Stimulated activated CD4-positive, alpha-beta T cell treated with anti-CD3 and anti-CD28 coated beads, Interleukin-15, amount 100 ng/mL, for 24 hours (primary cell): ENCODE measurements around the gene KIAA1191.

Source experiments
- DNase-seq: peaks from one replicate; pipeline ENCODE4 v3.0.0-alpha.2; 2020

Gene KIAA1191

DNA sequence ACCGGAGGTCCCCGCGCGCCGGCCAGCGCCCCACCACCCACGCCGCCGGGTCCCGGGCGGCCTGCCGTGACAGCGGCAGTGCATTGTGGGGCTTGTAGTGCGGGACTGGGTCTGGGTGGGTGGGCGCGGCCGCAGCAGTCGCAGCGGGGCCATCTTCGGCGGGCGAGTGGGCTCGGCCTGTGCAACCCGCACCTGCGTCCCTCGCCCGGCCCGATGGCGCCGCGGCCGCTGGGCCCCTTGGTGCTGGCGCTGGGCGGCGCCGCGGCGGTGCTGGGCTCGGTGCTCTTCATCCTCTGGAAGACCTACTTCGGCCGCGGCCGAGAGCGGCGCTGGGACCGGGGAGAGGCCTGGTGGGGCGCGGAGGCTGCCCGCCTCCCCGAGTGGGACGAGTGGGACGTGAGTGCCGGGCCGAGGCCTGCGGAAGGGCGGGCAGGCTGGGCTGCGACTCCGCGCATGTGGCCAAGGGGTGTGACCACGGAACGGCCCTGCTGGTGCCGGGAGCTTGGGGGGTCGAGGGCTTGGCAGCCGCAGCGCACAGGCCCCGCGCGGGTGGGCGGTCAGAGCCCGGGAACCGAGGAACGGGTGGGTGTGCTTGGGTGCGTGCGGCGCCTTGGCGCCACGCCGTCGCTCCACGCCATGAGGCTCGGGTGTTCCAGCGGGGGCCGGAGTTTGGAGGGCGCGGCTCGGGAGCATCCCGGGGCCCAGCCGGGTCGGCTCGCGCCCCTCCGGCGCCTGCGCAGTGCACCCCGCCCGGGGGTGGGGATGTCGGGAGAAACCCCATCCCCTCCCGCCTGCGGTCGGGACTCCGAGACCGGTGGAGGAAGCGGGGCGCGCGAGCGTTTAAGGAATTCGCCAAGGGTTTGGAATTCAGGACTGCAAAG is 4.0 kb upstream of the KIAA1191 start, which contains the start of gene ARL10:
ARL10 (plus strand) TSS at position 137 of the 881 bp plus-strand sequence; CDS start at position 214, 77 bp downstream.
- peak; percentile 81 for DNase-seq

DNA sequence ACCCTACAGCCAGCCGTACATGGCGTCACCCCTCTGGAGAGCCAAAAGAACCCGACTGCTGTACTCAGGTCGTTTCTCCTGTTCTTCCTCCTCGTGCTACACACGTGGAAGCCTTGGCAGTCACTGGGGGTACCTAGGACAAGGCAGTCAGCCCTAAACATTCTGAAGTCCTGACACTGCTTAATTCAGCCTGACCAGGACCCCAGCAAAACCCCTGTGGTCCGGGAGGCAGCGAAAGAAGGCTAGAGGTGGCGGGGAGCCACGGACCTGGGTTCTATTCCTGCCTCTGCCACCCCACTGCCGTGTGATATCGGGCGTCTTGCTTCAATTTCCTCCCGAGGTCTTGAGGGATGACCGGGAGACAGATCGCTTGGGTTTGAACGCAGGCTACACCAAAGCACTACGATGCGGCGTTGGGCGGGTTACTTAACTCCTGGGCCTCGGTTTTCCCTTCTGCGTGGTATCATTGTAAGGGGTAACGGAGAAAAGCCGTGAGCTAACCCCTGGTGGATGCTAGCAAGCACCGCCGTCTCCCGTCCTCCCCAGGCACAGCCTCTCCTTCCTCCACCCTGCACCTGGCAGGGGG is 3.3 kb upstream of the KIAA1191 start:
- no peak for DNase-seq

DNA sequence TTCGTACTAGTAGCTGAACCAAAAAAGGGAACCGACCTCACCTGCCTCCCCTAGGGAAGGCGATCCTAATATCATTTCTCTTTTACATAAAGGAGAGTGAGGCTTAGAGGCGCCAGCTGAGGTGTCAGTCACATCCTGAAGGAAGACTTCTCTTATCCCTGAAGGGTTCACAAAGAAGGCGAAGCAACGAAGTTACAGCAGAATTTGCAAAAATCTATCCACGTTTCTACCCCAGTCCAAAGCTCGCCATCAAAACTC is 598 bp upstream of the KIAA1191 start:
- DNase-seq, result no peak

DNA sequence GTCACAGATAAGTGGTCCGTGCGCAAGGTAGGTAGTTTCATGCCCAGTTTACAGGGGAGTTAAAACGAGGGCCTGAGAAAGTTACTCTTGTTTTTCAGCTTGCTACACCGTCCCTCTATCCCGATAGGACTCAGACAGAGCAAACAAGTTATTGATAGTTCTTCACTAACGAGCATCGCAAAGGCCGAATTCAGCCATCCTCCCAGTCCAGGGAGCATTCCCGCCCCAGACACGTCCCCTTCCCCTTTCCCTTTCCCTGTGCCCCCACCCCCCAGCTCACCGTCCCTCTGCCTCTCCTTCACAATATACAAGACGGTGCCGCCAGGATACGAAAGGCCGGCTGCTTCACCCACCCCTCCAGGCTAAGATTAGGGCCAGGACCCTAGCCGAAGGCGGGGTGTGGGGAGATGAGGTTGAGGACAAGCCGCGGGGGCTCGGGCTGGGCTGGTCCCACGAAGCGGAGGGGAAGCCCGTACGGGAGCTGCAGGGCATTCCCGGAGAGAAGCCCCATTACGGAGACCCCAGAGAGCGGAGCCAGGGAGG is 599 bp downstream of the KIAA1191 start:
- no peak for DNase-seq

DNA sequence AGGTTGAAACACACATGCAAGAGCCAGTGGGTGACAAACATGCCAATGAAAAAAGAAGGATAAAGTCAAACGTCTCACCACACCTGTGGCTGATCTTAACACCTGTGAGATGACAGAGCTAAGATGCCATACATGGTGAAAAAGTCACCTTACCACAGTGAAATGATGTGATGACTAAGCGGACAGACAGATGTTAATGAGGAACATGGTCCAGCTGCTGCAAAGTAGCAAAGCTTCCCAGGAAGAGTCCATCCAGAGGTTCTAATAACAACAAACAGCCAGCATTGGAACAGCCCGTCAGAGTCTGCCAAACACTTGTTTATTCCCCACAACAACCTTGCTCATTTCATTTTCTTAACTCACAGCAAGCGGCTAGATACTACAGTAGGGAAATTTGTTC is 1.9 kb downstream of the KIAA1191 start:
- DNase-seq, result no peak

DNA sequence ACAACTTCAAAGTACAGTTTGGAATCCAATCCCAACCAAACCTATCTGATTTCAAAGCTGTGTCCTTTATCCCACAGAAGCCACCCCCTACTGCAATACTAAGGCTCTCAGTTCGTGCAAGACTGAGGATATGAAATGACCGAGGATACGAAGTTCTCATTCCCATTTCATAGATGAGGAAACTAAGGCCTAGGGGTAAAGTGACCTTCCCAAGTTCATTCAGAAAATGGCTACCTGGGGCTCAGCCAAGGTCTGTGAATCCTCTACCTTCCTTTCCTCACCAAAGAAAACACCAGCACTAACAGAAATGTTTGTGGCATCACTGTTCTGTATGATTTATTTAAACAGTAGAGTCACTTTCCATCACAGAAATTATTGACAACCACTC is 5.4 kb downstream of the KIAA1191 start:
- no peak for DNase-seq

DNA sequence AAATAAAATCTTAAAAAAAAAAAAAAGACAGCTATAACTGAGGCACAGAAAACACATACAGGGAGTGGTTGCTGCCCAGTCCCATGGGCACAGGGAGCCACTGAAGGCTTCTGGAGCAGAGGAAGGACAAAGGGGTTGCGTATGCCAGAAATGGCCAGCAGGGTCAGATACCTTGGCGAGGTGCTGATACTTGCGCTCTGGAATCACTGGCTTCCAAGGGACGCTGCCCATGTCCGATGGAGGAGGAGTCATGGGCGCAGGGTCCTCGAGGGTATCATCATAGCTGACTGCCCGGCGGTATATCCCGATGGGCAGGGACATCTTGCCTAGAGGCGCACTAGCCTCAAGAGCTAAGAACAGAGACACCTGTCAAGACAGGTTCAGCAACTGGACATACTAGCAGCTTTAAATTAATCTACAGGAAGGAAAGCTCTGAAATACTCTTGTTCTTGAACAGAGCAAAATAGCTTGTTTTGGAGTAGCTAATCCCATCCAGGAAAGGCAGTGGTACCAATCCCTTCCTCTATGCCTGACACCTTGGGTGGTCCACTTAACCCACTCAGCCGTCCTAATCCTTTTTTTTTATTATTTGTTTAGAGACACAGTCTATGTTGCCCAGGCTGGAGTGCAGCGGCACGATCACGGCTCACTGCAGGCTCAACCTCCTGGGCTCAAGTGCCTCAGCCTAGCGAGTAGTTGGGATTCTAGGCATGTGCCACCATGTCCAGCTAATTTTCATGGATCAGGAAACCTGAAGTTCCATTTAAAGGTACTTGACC is 6.0 kb downstream of the KIAA1191 start:
- DNase-seq, result no peak

DNA sequence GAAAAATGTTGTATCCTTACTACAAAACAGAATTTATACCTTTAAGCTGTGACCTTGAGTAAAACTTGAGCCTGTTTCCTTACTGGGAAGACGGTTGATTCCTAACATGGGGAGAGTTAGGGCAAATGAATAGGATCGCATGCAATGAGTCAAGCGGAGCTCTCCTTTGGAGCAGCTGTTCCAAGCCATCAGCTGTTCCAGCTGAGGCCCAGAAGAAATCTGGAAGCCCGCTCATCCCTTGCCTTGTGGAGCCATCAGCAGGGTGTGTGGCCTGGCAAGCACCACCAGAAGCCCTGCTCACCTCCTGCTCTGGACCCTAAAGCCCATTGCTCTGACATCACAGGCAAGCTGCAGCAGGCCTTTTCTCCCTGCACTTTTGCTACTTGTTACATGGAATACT is 8.0 kb downstream of the KIAA1191 start:
- DNase-seq, result no peak

DNA sequence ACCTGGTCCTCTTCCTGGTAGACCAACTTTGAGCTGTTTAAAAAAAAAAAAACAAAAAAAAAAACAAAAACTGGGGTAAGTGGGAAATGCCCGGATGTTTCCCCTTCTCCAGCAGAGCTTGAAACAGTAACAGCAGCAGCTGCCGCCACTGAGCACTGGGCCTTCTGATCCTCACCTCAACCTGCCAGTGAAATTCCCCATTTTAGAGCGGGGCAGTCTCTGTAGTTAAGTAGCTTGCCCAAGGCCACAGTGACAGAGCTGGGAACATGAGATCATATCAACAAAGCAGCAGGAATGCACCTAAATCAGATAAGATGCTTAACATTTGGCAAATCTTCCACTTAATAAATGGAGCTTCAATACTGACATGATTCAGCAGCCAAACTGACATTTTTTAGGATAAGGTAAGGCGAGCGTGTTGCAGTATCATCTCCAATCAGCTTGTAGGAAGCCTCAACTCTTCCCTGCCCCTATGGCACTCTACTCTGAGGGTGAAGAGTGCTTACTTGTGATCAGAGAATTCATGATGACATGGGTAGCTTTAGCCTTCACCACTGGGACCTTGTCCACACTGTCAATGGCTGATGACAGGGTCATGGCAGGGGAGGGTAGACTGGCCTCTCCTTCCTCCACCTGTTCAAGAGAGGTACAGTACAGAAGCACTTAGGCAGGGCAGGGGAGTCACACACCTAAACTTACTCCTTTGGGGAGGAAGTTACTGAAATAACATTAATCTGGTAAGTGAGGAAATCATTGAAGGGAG is 9.3 kb downstream of the KIAA1191 start:
- DNase-seq, result no peak

DNA sequence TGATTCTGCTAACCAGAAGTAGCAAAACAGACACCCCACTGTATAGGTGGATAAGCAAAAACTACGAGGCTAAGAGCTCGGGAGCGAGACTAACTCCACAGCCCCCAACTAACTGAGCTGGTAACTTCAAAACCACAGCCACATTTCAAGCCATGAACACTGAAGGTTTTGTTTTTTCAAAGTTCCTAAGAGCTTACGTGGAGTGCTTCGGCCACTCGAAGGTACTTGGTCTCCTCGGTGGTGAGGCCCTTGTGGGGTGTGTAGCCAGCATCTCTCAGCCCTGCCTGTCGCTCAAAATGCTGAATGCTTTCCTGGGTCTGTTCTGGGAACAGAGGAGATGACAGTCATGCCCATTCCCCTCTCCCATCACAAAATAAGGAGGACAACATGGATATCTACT is 11.1 kb downstream of the KIAA1191 start:
- DNase-seq, result no peak

DNA sequence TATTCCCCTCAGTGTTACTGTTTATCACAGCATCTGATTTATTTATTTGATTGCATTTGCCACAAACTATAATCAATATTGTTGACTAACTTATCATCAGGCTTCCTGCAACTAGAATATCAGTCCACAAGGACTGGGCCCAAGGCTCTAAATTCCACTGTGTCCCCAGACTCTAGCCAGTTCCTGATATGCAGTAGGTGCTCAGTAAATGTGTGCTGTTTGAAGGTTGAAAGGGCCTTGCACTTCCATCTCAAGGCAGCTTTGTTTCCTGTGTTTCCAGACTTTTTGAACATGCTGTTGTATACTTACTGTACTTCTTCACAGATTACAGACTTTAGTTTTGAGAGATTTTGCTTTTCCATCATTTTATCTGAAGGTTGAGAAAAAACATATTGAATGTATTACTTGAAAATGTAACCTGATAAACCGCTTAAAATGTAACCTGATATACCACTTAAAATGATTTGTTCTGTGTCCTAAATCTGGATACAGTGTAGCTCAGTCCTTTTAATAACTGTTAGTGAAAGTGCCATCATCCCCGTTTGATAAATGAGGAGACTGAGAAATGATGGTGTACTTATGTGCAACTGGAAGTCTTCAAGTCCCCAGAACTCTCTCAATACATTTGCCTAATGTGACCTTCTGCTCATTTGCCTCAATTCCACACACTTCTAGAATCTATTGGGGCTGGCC is 18.7 kb downstream of the KIAA1191 start:
- DNase-seq, result no peak

DNA sequence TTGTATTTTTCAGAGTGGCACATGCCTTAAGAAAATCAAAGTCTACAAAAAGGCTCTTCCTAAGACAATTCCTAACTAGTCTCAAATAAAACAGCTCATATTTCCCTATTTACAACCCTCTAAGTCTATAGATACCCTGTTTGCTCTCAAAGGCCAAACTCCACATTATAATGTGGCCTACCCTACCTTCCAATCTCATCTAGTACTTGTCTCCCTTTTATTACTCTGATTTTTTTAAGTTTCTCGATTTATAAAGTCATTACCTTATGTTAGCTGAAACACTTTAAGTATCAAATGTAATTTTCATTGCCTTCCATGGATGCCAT is 19.4 kb downstream of the KIAA1191 start:
- DNase-seq, result no peak

DNA sequence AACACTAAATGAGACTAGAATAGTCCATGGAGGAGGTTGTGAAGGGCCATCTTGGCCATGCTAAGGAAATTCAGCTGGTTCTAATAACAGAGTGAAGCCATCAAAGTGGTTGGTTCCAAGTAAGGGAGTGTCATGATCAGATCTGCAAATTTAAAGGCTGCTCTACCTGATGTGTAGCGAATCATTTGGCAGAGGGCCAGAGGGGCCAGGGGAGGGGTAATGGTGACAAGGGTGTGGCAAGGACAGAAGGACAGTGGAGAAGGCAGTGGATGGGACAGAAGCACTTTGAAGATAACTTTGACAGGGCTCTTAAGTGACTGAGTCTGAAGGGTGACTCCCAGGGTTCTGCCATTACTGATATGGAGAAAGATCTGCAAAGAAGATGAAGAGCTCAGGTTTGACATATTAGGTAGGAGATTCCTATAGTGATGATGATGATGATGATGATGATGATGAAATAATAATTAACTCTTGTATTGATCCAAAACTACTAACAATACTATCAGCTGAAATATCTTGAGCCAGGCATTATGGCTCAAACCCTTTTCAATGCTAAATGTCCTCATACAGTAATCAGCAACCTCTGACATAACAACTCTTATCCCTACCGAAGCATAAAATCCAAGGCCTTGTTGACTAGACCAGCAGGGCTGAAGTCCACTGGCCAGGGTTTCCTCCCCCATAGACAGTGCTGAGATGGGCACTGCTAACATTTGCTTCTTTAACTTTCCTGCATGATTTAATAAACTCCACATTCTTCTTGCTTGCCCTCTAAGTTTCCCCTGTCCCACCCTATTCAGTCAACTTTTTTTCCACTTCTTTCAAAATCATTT is 20.0 kb downstream of the KIAA1191 start:
- DNase-seq, result no peak

DNA sequence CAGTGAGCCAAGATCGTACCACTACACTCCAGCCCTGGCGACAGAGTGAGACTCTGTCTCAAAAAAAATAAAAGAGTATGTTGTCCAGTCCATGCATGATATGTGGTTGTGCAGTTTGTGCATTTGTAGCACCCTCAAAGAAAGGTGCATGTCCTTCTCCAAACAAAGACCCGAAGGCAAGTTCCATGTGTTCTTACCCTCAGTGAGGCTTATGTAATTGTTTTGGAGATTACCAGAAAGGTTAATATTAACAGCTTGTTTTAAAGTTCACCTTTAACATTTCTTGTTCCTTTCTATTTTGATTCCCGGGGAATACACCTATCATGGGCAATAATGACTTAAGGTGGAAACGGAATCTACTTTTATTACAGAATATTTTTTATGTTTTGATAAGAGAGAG is 22.3 kb downstream of the KIAA1191 start:
- no peak for DNase-seq

DNA sequence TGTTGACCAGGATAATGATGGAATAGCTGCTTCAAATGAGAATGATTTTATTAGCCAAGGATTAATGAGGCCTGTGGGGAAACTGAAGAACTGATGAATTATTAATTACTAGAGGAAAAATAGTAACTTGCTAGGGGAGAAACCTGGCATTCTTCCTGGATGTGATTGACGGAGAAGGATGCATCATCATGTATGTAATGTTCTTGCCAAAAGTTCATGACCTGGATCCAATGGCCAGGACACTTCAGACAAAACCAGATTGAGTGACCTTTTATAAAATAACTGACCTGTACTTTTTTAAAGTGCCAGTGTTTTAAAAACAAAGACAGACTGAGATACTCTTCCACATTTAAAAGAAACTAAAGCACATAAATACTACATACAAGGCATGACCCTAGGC is 23.7 kb downstream of the KIAA1191 start:
- no peak for DNase-seq

DNA sequence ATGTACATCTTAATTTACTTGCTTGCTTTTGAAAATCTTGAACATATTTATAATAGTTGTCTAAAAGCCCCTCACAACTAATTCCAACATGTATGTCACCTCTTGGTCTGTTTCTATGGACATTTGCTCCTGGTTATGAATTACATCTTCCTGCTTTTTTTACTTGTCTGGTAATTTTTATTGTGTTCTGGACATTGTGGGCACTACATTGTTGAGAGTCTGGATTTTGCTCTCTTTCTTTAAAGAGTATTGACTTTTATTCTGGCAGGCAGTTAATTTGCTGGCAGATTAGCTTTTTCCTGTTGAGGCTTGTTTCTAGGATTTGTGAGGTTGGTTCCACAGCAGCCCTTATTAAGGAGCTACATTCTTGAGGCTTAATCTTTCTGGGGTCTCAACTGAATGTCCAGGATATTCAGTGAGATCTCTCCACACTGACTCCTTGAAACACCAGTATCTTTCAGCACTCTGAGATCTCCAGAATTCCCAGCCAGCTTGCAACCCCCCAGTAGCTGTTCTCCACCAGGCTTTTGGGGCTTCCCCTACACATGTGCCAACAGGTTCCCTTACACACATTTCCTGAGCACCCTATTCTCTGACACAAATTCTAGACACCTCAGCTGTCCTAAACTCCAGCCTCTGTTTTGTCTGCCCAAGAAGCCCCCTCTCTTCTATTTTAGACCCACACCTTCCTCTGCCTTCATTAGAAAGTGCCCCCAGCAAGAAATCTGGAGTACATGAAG is 27.4 kb downstream of the KIAA1191 start:
- no peak for DNase-seq

DNA sequence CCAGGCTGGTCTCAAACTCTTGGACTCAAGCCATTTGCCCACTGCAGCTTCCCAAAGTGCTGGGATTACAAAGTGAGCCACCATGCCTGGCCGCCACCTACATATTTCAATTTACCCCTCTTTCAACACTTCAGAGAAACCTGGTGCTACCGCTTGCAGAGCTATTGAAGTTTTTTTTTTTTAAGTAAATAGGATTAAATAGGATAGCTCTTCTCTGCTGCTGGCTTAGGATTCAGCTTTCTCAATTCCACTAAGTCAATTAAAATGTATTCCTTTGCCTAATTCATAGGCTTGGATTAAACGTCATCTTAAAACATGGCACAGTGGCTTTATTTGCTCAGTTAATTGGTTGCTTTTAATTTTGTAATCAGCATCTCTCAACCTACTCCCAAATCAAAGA is 41.0 kb downstream of the KIAA1191 start:
- DNase-seq, result no peak

DNA sequence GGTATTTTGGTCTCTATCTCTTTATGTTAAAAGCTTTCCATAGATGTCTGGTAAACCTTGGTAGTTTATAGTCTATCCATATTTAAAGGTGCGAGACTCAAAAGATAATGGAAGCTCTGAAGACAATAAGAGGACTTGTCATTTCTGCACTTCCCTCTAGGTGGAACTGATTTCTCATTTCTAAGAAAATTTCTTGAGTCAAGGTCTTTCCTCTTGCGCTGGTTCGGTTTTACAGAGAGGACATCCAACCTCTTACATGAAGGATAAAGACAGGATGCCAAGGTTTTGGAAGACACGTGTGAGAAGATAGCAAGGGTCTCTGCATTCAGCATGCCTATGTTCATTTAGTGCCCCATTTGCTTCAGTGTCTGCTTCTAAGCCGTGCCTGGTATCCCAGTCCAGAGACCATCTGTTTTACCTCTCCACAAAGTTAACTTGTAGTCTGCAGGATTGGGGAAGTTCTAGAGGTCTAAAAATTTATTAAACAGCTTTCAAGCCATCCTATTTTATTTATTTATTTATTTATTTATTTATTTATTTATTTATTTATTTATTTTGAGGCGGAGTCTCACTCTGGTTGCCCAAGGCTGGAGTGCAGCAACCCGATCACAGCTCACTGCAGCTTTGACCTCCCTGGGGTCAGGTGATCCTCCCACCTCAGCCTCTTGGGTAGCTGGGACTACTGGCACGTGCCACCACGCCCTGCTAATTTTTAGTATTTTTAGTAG is 41.6 kb downstream of the KIAA1191 start:
- DNase-seq, result no peak

DNA sequence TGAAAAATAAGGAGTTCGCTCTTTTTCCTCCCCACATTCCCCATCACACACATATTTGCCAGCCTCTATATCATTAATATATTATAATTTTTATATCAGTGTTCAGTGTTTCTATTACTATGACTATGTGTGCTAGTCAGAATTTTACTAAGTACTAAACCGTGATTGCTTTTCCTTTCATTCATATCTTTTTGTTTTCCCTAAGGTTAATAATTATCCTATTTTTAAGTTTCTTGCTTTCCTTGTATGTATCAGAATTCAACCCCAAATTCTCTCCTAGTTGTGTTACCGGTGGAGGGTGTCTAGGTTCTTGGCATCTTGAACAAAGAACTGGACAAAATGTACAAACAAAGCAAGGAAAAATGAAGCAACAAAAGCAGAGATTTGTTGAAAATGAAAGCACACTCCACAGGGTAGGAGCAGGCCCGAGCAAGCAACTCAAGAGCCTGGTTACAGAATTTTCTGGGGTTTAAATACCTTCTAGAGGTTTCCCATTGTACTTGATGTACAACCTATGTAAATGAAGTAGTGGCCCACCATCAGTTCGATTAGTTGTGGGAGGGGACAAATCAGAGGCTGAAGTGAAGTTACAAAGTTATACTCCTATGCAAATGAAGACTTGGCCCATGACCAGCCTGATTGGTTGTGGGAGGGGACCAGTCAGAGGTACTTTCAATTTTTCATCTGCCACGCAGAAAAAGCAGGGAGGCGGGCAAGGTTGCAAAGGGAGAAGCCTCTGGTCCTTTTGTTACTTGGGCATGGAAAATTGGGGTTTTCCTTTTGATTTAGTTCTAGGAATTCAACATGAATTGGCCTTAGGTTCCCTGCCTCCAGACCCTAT is 43.8 kb downstream of the KIAA1191 start:
- DNase-seq, result no peak
